ENCODE results near the gene GNRH2. TPM values are rescaled to one million over a fixed set of nuclear protein-coding genes. Genes with fewer than 3 reads are reported as not detected.

Gene GNRH2
- total and polyA plus RNA-seq, 2 of the 8 experiments (the other 6 are each of a cell fraction or from before 2014, with no cell fraction given) = 0.09 to 0.82 TPM

- no peak overlapping the region for H4K8ac ChIP-seq (ENCODE audit: extremely low read depth, insufficient read depth, low read length)
- no peak overlapping the region; the same call in 1 of the 2 replicates for H2AK5ac ChIP-seq (ENCODE audit: low read depth, low read length)
- H3K56ac ChIP-seq (replicated peaks; ENCODE audit: insufficient read length, low read depth, low read length) = no peak overlapping the region
- ChIA-PET CTCF (ENCODE audit: partially characterized antibody) (interaction anchor here (0.6 to 1.8 kb wide), 5 partner anchors 9 to 963 kb away, joined by 3 to 7 read pairs (median 3); no protein-coding TSS in a partner anchor), POLR2A (ENCODE audit: partially characterized antibody) (interaction anchor here (0.9 to 1.9 kb wide), 5 partner anchors 8 to 241 kb away, joined by 3 to 6 read pairs (median 4); partner anchors contain the start of genes CPXM1 and OXT)
- H3K4me1 ChIP-seq (replicated peaks in 1 of 4; ENCODE audit: control insufficient read depth in 3 of 4, insufficient read depth in 4 of 4, low read length in 3 of 4) = peaks cover 2 to 12% (median 8%) of the 10 kb centered on the region in 4 experiments; a peak in 6 of 7 replicates
- DNase-seq (ENCODE audit: low read depth in 1 of 2, low spot score in 2 of 2) (no peak), FAIRE-seq (peak; percentile 32)
- H3K36me3 ChIP-seq (ENCODE audit: control insufficient read depth in 2 of 4, insufficient read depth in 4 of 4, low read length in 3 of 4) = peaks cover 11 to 25% (median 16%) of the 10 kb centered on the region in 4 experiments; a peak in 5 of 8 replicates
- H4K5ac ChIP-seq (ENCODE audit: insufficient read length, low read depth, low read length) = peak overlapping the region; percentile 68
- H3K9ac ChIP-seq (replicated peaks in 1 of 4; ENCODE audit: extremely low read depth in 1 of 4, low read depth in 3 of 4, low read length in 3 of 4) = peak overlapping the region in 1 of 4 experiments; percentile 39; a peak in 3 of 7 replicates
- peak overlapping the region; percentile 73 for H4K91ac ChIP-seq (replicated peaks; ENCODE audit: insufficient read length, low read length)
- peak overlapping the region in 1 of 4 experiments; percentile 16; a peak in 1 of 8 replicates for H3K4me3 ChIP-seq (ENCODE audit: extremely low read depth in 1 of 4, insufficient read depth in 2 of 4, low read depth in 3 of 4, low read length in 4 of 4)
- no peak overlapping the region for H2BK15ac ChIP-seq (ENCODE audit: low read length)
- H2BK12ac ChIP-seq (ENCODE audit: low read depth, low read length) = 0 out of 2 replicates have a peak overlapping the region, but pooled peaks have one; percentile 50
- H3K79me2 ChIP-seq (ENCODE audit: control insufficient read depth in 1 of 2, insufficient read depth in 2 of 2, low read length in 2 of 2) = peaks cover 0 to 4% of the 10 kb centered on the region in 2 experiments; a peak in 1 of 4 replicates
- peak overlapping the region; percentile 31 to 59 for H3K4me2 ChIP-seq (ENCODE audit: insufficient read depth in 1 of 2, low read depth in 2 of 2, low read length in 2 of 2)
- H3K27ac ChIP-seq (ENCODE audit: low read depth, low read length) = no peak overlapping the region
- H3K14ac ChIP-seq (ENCODE audit: insufficient read length) = no peak overlapping the region
- H3K9me3 ChIP-seq (ENCODE audit: insufficient read depth in 2 of 2, low read depth in 1 of 2, low read length in 1 of 2) = no peaks in the 10 kb centered on the region
- peak overlapping the region; percentile 83 for H3K18ac ChIP-seq (ENCODE audit: extremely low read depth, low read length)
- peaks cover 8% of the 10 kb centered on the region for H3K23me2 ChIP-seq (ENCODE audit: low read depth, low read length)
- peaks cover under 1 to 2% of the 10 kb centered on the region in 2 experiments for H4K20me1 ChIP-seq (replicated peaks in 1 of 2; ENCODE audit: control insufficient read depth in 1 of 2, insufficient read depth in 2 of 2, low read length in 2 of 2)
- H3K79me1 ChIP-seq (ENCODE audit: low read depth, low read length) = peaks cover 3% of the 10 kb centered on the region; the same call in 1 of the 2 replicates
- H2BK5ac ChIP-seq (ENCODE audit: low read depth, low read length) = peak overlapping the region; percentile 93; the same call in 1 of the 2 replicates
- H3K4ac ChIP-seq (replicated peaks; ENCODE audit: insufficient read length, low read depth, low read length) = peak overlapping the region; percentile 63
- no peak overlapping the region; the same call in 1 of the 2 replicates for H2BK20ac ChIP-seq (ENCODE audit: low read length)
- no peak overlapping the region for H2BK120ac ChIP-seq (replicated peaks; ENCODE audit: low read depth, low read length)
- H2AFZ ChIP-seq (ENCODE audit: low read length) = no peak overlapping the region
- WGBS, 2 experiments (ENCODE audit: extremely low coverage in 1 of 2, insufficient coverage in 1 of 2, insufficient read length in 1 of 2, insufficient replicate concordance in 2 of 2, low coverage in 1 of 2, low lambda C conversion rate in 2 of 2, missing lambda C conversion rate in 1 of 2) = 75% methylated on average over 9 of the region's 10 CpGs; no CpG with 5 or more reads in 1 of the 2 experiments
- H3K23ac ChIP-seq (ENCODE audit: insufficient read length) = peak overlapping the region; percentile 35
- no peaks in the 10 kb centered on the region for H3K27me3 ChIP-seq (replicated peaks in 1 of 4; ENCODE audit: control insufficient read depth in 3 of 4, extremely low read depth in 1 of 4, insufficient read depth in 3 of 4, low read length in 3 of 4)
- no peak for TF ChIP-seq CEBPB (IDR thresholded peaks at IDR 0.05; ENCODE audit: low read depth, low read length)
- TF ChIP-seq SRF (IDR thresholded peaks at IDR 0.05; ENCODE audit: low read depth, low read length) = no peak
- no peak for TF ChIP-seq EZH2 (IDR thresholded peaks at IDR 0.05; ENCODE audit: low read depth, low read length, severe bottlenecking)
- TF ChIP-seq NRF1 (IDR thresholded peaks at IDR 0.05; ENCODE audit: low read depth, low read length) = no peak
- TF ChIP-seq KDM1A (IDR thresholded peaks at IDR 0.05; ENCODE audit: borderline replicate concordance, low read length) = no peak
- no peak for TF ChIP-seq CTBP2 (IDR thresholded peaks at IDR 0.05; ENCODE audit: borderline replicate concordance, insufficient read depth, insufficient read length, low read length)
- no peak for TF ChIP-seq RFX5 (IDR thresholded peaks at IDR 0.05; ENCODE audit: borderline replicate concordance, low read depth, low read length)
- TF ChIP-seq ATF3 (IDR thresholded peaks at IDR 0.05; ENCODE audit: insufficient read depth, low read depth, low read length) = no peak
- no peak for TF ChIP-seq NANOG (IDR thresholded peaks at IDR 0.05; ENCODE audit: insufficient read depth, low read depth, low read length, poor library complexity, severe bottlenecking)
- TF ChIP-seq FOSL1 (IDR thresholded peaks at IDR 0.05; ENCODE audit: insufficient read depth, low read depth, low read length) = no peak
- TF ChIP-seq KDM5A (IDR thresholded peaks at IDR 0.05; ENCODE audit: low read length) = no peak
Measured at GRCh38 chr20:3041854-3042409, 1.5 kb upstream of the GNRH2 start.

Data from H1 (cell line).